ENCODE results near the gene ARHGEF7.

GRCh38 chr13:111225166-111225565, 110.1 kb downstream of the ARHGEF7 start:
- no peak for TF ChIP-seq CTCF (IDR thresholded peaks at IDR 0.05)
- no peak for TF ChIP-seq ZFX (IDR thresholded peaks at IDR 0.05; ENCODE audit: borderline replicate concordance)
